NCI-H128 (cell line): ENCODE data around the gene EDIL3.

Source experiments
- DNase-seq: peaks from one replicate; lab custom pipeline; 2025; ENCODE audit not compliant: unreplicated experiment; lab: John Stamatoyannopoulos, UW

The EDIL3 gene

DNA sequence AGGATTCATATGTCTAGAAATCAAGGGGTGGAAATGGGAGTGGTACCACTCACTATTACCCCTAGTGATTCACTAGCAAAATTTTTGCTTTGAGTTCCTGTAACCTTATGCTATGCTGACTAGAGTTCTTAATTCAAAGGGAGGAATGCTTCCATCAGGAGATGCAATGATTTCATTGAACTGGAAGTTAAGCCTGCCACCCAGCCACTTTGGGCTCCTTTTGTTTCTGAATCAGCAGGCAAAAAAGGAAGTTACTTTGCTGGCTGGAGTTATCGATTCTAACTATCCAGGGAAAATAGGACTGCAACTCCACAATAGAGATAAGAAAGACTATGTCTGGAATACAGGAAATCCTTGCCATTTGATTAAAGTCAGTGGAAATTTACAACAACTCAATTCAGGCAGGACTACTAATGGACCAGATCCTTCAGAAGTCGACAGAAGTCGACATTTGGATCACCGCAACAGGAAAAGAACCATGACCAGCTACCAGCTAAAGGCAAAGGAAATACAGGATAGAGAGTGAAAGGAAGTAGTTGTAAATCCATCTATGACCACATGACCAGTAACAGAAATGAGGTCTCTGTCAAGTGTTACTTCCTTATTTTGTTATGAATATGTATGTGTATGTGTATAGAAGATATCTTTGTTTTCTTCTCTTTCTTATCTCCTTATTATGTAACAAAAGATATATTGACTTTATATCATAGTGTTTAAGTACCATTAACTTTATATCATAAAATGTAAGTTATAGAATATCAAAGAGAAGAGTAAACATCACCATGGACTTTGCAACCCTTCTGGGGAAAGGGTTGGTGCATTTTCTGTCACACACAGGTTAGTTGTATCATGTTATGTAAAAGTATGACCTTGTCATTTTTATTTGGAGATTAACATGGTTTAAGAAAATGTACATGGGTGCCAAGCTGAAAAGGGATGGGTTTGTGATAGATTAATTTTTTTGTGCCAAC is 465.3 kb downstream of the EDIL3 start:
- DNase-seq = no peak

DNA sequence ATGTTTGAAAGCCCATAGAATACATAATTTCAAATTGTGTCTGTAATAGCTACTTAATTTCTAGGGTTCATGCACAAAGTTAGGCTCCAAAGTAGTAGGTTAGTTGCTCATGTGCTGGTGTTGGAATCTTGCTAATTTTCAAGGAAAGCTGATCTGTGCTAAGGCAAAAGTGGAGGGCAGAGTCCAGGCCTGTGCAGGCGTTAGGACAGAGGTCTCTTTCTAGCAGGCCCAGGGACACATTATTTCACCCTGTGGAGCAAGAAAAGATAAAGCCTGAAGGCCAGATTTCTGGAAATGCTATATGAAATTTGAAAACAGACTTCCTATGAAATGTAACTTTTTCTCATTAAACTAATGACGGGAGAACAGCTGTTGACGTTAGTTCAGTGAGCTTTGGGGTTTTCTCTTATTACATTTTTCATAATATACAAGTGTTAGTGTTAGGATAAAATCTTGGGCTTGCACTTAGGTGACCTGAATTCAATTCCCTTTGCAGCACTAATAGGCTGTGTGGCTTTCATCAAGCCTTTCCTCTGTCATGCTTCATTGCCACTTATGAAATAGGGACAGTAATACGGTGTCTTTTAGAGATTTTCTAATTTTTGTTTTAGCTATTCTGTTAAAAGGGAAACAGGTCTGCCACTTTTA is 467.3 kb downstream of the EDIL3 start:
- no peak for DNase-seq

DNA sequence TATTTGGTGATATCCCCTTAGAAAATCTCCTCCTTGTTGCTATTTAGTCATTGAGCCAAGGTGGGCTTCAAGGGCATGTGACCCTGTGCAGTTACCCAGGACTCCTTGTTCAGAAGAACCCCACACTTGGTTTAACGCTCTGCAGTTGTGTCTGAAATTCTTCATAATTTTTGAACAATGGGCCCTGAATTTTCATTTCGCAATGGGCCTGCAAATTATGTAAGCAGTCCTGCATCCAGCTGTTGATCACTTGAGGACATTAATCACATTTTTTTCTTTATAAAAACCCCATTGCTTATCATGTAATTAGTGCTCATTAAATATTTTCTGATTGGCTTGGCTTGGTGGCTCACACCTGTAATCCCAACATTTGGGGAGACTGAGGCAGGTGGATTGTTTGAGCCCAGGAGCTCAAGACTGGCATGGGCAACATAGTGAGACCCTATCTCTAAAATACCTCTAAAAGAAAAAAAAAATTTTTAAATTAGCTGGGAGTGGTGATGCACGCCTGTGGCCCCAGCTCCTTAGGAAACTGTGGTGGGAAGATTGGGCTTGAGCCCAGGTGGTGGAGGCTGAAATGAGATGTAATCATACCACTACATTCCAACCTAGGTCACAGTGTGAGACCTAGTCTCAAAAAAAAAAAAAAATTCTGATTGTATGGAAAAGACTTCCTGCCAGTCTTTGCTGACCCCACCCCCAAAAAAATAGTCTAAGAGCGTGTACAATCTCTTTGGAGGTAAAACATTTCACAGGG is 469.8 kb downstream of the EDIL3 start:
- no peak for DNase-seq

- DNase-seq = no peak
Observed at GRCh38 chr5:83914199-83914598, 470.5 kb downstream of the EDIL3 start.

- no peak for DNase-seq
Observed at GRCh38 chr5:83913593-83913992, 471.1 kb downstream of the EDIL3 start.

GRCh38 chr5:83911367-83911919 is 473.2 kb downstream of the EDIL3 start:
- DNase-seq = no peak

- DNase-seq = no peak
Observed at GRCh38 chr5:83900306-83900705, 484.4 kb downstream of the EDIL3 start.

DNA sequence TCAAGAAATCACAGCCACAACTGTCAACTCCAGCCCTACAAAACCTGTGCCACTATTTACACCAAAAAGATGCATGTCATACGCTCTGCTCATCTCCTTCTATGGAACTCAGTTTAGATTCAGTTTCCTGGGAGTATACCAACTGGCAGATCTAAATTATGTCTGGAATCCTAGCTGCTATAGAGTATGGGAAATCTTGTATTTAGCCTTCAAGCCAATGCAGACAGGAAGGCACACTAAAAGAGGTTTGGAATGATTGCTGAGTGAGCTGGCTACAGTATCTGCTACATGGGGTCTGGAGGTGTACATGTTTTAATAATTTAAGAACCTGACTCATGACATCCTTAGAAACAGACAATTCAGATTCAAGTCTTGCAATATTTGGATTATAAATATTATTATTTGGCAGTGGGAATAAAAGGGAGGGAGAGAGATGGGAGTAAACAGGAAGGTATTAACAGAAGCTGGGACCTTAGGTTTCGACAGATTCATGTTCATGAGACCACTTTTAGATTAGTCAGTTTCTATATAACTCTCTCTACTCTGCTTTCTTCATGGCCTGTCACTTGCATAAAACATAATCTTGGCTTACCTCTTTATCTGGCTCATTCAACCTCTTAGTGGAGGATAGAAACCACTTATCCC is 485.2 kb downstream of the EDIL3 start:
- no peak for DNase-seq

GRCh38 chr5:83895860-83896259 is 488.8 kb downstream of the EDIL3 start:
- no peak for DNase-seq

DNA sequence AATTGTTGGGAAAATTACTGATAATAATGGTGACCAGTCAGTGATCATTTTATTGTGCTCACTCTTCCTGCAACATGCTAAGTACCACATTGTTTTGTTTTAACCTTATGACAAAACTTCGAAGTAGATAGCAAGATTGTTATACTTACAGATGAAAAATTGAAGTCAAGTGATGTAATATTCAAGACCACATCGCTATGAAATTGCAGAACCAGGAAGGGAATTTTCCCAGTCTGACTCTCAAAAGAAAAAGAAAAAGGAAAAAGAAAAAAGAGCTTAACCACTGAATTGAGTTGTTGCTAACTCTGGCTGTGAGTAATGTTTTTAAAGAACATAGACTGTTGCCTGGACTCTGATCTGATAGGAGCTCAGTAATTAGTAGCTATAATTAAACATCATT is 493.4 kb downstream of the EDIL3 start:
- DNase-seq = no peak
